Upper lobe of right lung (tissue), 1 donor: ENCODE data around the gene VILL. TPM values are rescaled to one million over a fixed set of nuclear protein-coding genes. Genes with fewer than 3 reads are reported as not detected.
"Not testable (repeated sequence)": the region's sequence is repeated elsewhere in the genome, so short reads cannot be mapped to it uniquely, and the experiment has no call there.

Experiments used
- ATAC-seq: fragments of 200-7000 bp; cut with Tn5 transposase; one replicate; pipeline ENCODE4 v1.9.1; 2020; ENCODE audit warnings: mild to moderate bottlenecking, moderate library complexity
- DNase-seq: peaks from one replicate; pipeline ENCODE4 v3.0.0-alpha.2; 2020
- H3K27ac ChIP-seq: fragments of 200-600 bp; one replicate; pipeline ENCODE4 v1.8.0; 2022
- H3K27me3 ChIP-seq: fragments of 200-600 bp; one replicate; pipeline ENCODE4 v1.8.0; 2022; ENCODE audit warnings: mild to moderate bottlenecking
- H3K36me3 ChIP-seq: fragments of 200-600 bp; one replicate; pipeline ENCODE4 v1.8.0; 2022
- H3K4me1 ChIP-seq: fragments of 200-600 bp; one replicate; pipeline ENCODE4 v1.8.0; 2022
- H3K4me3 ChIP-seq: fragments of 200-600 bp; one replicate; pipeline ENCODE4 v1.8.0; 2022; ENCODE audit warnings: mild to moderate bottlenecking
- H3K9me3 ChIP-seq: fragments of 200-600 bp; one replicate; pipeline ENCODE4 v1.8.0; 2022
- CTCF ChIP-seq: fragments of 200-600 bp; IDR thresholded peaks from one replicate; pipeline ENCODE4 v1.8.0; 2022; ENCODE audit warnings: antibody characterized with exemption
- intact Hi-C: fragments of 100-400 bp; cut with DNase I; formaldehyde crosslinking; loops from one replicate; pipeline ENCODE4 v1.11.0; 2022
- total RNA-seq: library from RNA; stranded (reverse); fragmentation: NEBNext Ultra II Directional; extraction: Animal tissue kit (Norgen Biotek cat#: 25700); gene quantifications from one replicate; pipeline ENCODE4 v1.2.1, GENCODE V29; 2021
- donor health status: DM: no; HTN: yes; CAD: no; lungs with severe emphysema.

The VILL gene
- total RNA-seq, 1 donor from 2014 or later = 8.9 TPM

- DNase-seq (no peak), ATAC-seq (no peak)
- Histone ChIP-seq H3K4me1 (peaks cover 26% of the 10 kb centered on the region), H3K27me3 (no peaks in the 10 kb centered on the region), H3K4me3 (no peak overlapping the region), H3K36me3 (peaks cover 4% of the 10 kb centered on the region), H3K9me3 (no peaks in the 10 kb centered on the region), H3K27ac (no peak overlapping the region)
- intact Hi-C loops = loop anchor here (5.0 kb wide), 1 partner anchor 112 kb away; no protein-coding TSS in a partner anchor
- TF ChIP-seq CTCF = no peak
Observed at GRCh38 chr3:37969596-37970100, 20.9 kb upstream of the VILL start.

GRCh38 chr3:37970802-37971201 is 19.8 kb upstream of the VILL start:
- Histone ChIP-seq H3K27ac (no peak overlapping the region), H3K27me3 (no peaks in the 10 kb centered on the region), H3K4me1 (peaks cover 24% of the 10 kb centered on the region), H3K4me3 (no peak overlapping the region), H3K36me3 (peaks cover 4% of the 10 kb centered on the region), H3K9me3 (no peaks in the 10 kb centered on the region)
- ATAC-seq (no peak), DNase-seq (no peak)
- intact Hi-C loops = no loop called here
- no peak for TF ChIP-seq CTCF

GRCh38 chr3:37971467-37971866 is 19.1 kb upstream of the VILL start:
- ATAC-seq (no peak), DNase-seq (no peak)
- H3K27me3 ChIP-seq = no peaks in the 10 kb centered on the region
- no peak for TF ChIP-seq CTCF
- H3K4me3 ChIP-seq = no peak overlapping the region
- no peaks in the 10 kb centered on the region for H3K9me3 ChIP-seq
- H3K36me3 ChIP-seq = peaks cover 11% of the 10 kb centered on the region
- H3K4me1 ChIP-seq = peaks cover 24% of the 10 kb centered on the region
- intact Hi-C loops = no loop called here
- H3K27ac ChIP-seq = no peak overlapping the region

- H3K4me3 ChIP-seq, ATAC-seq, H3K27ac ChIP-seq, H3K9me3 ChIP-seq, DNase-seq, H3K27me3 ChIP-seq, intact Hi-C loops: not testable (repeated sequence)
- H3K4me1 ChIP-seq = peaks cover 22% of the 10 kb centered on the region
- H3K36me3 ChIP-seq = peaks cover 17% of the 10 kb centered on the region
Observed at GRCh38 chr3:37972056-37972455, 18.5 kb upstream of the VILL start.

- Histone ChIP-seq H3K4me3 (no peak overlapping the region), H3K4me1 (peaks cover 16% of the 10 kb centered on the region), H3K9me3 (no peaks in the 10 kb centered on the region), H3K27ac (no peak overlapping the region), H3K27me3 (no peaks in the 10 kb centered on the region), H3K36me3 (peaks cover 21% of the 10 kb centered on the region)
- DNase-seq (no peak), ATAC-seq (no peak)
- intact Hi-C loops = no loop called here
- TF ChIP-seq CTCF = no peak
Observed at GRCh38 chr3:37973246-37974054, 17.1 kb upstream of the VILL start.
